AG09309 (cell line): Measurements from ENCODE around the gene ZBP1.

Experiments used
- DNase-seq: peaks from one replicate; pipeline ENCODE4 v3.0.0-alpha.2; 2010; ENCODE audit warnings: low read depth
- H3K4me3 ChIP-seq: 2 replicates; pipeline ENCODE4 v1.5.1; 2011; ENCODE audit warnings: mild to moderate bottlenecking, low read depth, low read length, moderate library complexity; ENCODE audit not compliant: control insufficient read depth
- CTCF ChIP-seq: IDR thresholded peaks from 2 replicates; pipeline ENCODE4 v1.5.1; 2011; ENCODE audit warnings: mild to moderate bottlenecking, low read depth, low read length, inconsistent platforms; ENCODE audit not compliant: insufficient read depth, control insufficient read depth; ENCODE audit errors: missing control alignments

Gene ZBP1

GRCh38 chr20:57593134-57593886 lies 26.9 kb downstream of the ZBP1 start:
- no peak overlapping the region for H3K4me3 ChIP-seq
- DNase-seq: no peak
- no peak for TF ChIP-seq CTCF

GRCh38 chr20:57592263-57593092 lies 27.7 kb downstream of the ZBP1 start:
- TF ChIP-seq CTCF: no peak
- no peak for DNase-seq
- H3K4me3 ChIP-seq: no peak overlapping the region

- no peak for TF ChIP-seq CTCF
- no peak for DNase-seq
- H3K4me3 ChIP-seq: no peak overlapping the region
These were observed 28.7 kb downstream of the ZBP1 start for GRCh38 chr20:57591289-57592229.

- DNase-seq: no peak
- TF ChIP-seq CTCF: no peak
- no peak overlapping the region for H3K4me3 ChIP-seq
These were observed 29.5 kb downstream of the ZBP1 start for GRCh38 chr20:57590485-57591288.

GRCh38 chr20:57589728-57590484 lies 30.3 kb downstream of the ZBP1 start:
- H3K4me3 ChIP-seq: no peak overlapping the region
- no peak for TF ChIP-seq CTCF
- DNase-seq: no peak
